OCI-LY3 (cell line): ENCODE measurements around the gene SH2D6.

Experiments
- H2AFZ ChIP-seq: fragments of 200-600, 300-600 bp; shearing (Covaris generic); 2 replicates; pipeline ENCODE4 v1.6.0; 2014; ENCODE audit warnings: antibody characterized with exemption, low read depth, low read length
- H3K27ac ChIP-seq: fragments of 200-600, 300-600 bp; sonication (generic); 2 replicates; pipeline ENCODE4 v1.5.1; 2014; ENCODE audit warnings: mild to moderate bottlenecking, low read length, moderate library complexity, mixed read lengths
- H3K27me3 ChIP-seq: fragments of 200-600, 300-600 bp; sonication (generic); 2 replicates; pipeline ENCODE4 v1.6.1; 2014; ENCODE audit warnings: low read depth, low read length, mixed read lengths
- H3K36me3 ChIP-seq: fragments of 200-600, 300-600 bp; sonication (generic); replicated peaks from 2 replicates; pipeline ENCODE3; 2014; ENCODE audit warnings: low read depth, low read length, mixed read lengths
- H3K4me1 ChIP-seq: fragments of 300-600, 200-600 bp; sonication (generic); 2 replicates; pipeline ENCODE4 v1.6.1; 2014; ENCODE audit warnings: low read length, mixed read lengths
- H3K4me2 ChIP-seq: fragments of 200-600, 300-600 bp; sonication (generic); 2 replicates; pipeline ENCODE4 v1.6.1; 2014; ENCODE audit warnings: low read length, mixed read lengths
- H3K4me3 ChIP-seq: fragments of 300-600, 200-600 bp; sonication (generic); 2 replicates; pipeline ENCODE4 v1.5.1; 2014; ENCODE audit warnings: antibody characterized with exemption, mild to moderate bottlenecking, low read length, moderate library complexity
- H3K79me2 ChIP-seq: fragments of 300-600, 200-600 bp; shearing (Covaris generic); 2 replicates; pipeline ENCODE4 v1.6.1; 2014; ENCODE audit warnings: mild to moderate bottlenecking, low read length, mixed read lengths
- H3K9ac ChIP-seq: fragments of 300-600, 200-600 bp; shearing (Covaris generic); 2 replicates; pipeline ENCODE4 v1.6.0; 2014; ENCODE audit warnings: mild to moderate bottlenecking, low read length, moderate library complexity
- H3K9me3 ChIP-seq: fragments of 200-600, 300-600 bp; shearing (Covaris generic); 2 replicates; pipeline ENCODE4 v1.6.1; 2014; ENCODE audit warnings: low read length, mixed read lengths; ENCODE audit not compliant: insufficient read depth
- H4K20me1 ChIP-seq: fragments of 200-600, 300-600 bp; sonication (generic); 2 replicates; pipeline ENCODE4 v1.6.1; 2016; ENCODE audit warnings: low read length, mixed read lengths; ENCODE audit not compliant: insufficient read depth
- EZH2phosphoT487 ChIP-seq: fragments of 200-600 bp; shearing (Covaris generic); IDR thresholded peaks from 2 replicates; pipeline ENCODE4 v1.6.1; 2018; ENCODE audit warnings: antibody characterized with exemption, mixed run types, low read depth
- TF ChIP-seq, protein P1 (sequence below): fragments of 200-600, 300-600 bp; sonication (generic); IDR thresholded peaks from 2 replicates; pipeline ENCODE4 v1.5.1; 2014; ENCODE audit warnings: antibody characterized with exemption, low read length, low read depth

Gene SH2D6

DNA sequence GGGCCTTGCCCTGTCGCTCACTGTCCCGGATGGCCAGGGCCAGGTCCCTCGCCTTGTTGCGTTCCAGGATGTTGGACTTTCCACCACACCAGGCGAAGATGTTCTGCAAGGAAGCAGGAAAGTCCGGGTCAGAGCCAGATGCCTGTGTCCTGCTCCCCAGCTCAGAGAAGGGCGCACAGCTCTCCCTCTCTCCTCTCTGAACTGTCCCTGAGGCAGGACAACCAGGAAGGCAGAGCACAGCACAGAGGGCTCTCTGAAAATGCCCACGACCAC is 19.4 kb upstream of the SH2D6 start:
- no peaks in the 10 kb centered on the region for H3K27me3 ChIP-seq
- H3K9ac ChIP-seq: no peak overlapping the region
- H3K4me1 ChIP-seq: peaks cover 8% of the 10 kb centered on the region; the same call in 1 of the 2 replicates
- no peak for TF ChIP-seq EZH2phosphoT487
- TF ChIP-seq, protein P1, sequence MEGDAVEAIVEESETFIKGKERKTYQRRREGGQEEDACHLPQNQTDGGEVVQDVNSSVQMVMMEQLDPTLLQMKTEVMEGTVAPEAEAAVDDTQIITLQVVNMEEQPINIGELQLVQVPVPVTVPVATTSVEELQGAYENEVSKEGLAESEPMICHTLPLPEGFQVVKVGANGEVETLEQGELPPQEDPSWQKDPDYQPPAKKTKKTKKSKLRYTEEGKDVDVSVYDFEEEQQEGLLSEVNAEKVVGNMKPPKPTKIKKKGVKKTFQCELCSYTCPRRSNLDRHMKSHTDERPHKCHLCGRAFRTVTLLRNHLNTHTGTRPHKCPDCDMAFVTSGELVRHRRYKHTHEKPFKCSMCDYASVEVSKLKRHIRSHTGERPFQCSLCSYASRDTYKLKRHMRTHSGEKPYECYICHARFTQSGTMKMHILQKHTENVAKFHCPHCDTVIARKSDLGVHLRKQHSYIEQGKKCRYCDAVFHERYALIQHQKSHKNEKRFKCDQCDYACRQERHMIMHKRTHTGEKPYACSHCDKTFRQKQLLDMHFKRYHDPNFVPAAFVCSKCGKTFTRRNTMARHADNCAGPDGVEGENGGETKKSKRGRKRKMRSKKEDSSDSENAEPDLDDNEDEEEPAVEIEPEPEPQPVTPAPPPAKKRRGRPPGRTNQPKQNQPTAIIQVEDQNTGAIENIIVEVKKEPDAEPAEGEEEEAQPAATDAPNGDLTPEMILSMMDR: no peak
- no peaks in the 10 kb centered on the region for H3K36me3 ChIP-seq
- H3K79me2 ChIP-seq: no peaks in the 10 kb centered on the region
- no peak overlapping the region for H3K4me3 ChIP-seq
- no peaks in the 10 kb centered on the region for H3K9me3 ChIP-seq
- H4K20me1 ChIP-seq: no peaks in the 10 kb centered on the region
- no peak overlapping the region for H2AFZ ChIP-seq
- no peak overlapping the region for H3K4me2 ChIP-seq
- H3K27ac ChIP-seq: no peak overlapping the region

DNA sequence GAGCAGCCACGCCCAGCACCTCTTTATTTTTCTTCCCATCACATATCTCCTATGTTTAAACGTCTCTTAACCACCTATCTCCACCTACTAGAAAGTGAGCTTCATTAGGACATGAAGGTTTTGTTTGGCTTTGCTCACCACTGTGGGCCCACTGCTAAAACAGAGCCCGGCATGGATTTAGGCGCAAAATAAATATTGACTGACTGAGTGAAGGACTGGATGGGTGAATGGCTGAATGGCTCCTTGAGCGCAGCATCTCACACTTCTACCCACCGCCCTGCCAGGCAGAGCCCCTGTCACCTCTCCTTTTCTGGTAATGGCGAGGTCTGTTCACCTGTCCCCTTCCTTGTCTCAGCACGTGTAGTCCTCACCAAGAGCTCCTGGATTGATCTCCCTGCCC is 18.5 kb upstream of the SH2D6 start:
- H3K9me3 ChIP-seq: no peaks in the 10 kb centered on the region
- TF ChIP-seq, protein P1: no peak
- TF ChIP-seq EZH2phosphoT487: no peak
- no peak overlapping the region for H3K4me3 ChIP-seq
- no peak overlapping the region for H2AFZ ChIP-seq
- H3K27me3 ChIP-seq: no peaks in the 10 kb centered on the region
- H3K4me2 ChIP-seq: no peak overlapping the region
- H3K27ac ChIP-seq: no peak overlapping the region
- no peaks in the 10 kb centered on the region for H3K79me2 ChIP-seq
- no peaks in the 10 kb centered on the region for H4K20me1 ChIP-seq
- H3K9ac ChIP-seq: no peak overlapping the region
- peaks cover 8% of the 10 kb centered on the region; the same call in 1 of the 2 replicates for H3K4me1 ChIP-seq
- no peaks in the 10 kb centered on the region for H3K36me3 ChIP-seq

DNA sequence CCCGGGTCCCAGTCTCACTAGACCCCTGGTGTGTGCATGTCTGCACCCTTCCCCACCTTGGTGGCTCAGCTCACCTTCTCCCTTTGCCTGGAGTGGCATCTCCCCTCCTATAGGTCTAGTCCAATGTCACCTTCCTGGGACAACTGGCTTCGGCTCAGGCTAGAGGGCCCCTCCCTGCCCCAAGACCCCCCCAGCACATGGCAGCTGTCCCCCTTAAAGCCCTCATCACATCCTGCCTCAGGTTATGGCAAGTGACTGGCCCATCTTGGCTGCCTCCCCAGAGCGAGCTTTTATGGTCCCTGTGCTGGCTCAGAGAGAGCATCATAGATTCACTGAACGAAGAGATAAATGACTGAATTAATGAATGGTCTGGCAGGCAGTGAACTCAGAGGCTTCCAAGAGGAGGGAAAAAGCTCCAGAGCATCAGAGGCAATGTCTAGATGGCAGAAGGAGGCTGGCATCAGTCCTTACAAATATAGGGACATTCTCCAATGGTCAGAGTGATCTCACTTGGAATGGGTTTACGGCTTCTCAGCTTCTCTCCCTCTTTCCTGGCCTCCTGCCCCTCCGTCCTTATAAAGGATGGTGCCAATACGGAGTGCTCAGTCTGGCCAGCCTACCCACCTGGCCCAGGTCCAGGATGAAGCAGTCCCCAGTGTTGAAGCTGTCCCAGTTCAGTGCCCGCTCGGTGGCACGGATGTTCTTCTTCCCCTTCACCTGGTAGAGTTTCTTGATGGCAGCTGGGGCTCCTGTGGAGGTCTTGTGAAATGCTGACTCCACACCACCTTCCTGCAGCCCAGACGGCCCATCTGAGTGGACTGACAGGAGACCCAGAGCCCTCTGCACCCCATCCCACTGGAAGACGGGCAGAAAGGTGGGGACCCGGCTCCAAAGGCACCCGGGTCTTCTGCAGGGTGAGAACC is 17.7 kb upstream of the SH2D6 start:
- no peaks in the 10 kb centered on the region for H3K27me3 ChIP-seq
- no peak overlapping the region for H2AFZ ChIP-seq
- no peaks in the 10 kb centered on the region for H3K9me3 ChIP-seq
- no peaks in the 10 kb centered on the region for H3K79me2 ChIP-seq
- no peaks in the 10 kb centered on the region for H3K36me3 ChIP-seq
- H3K4me1 ChIP-seq: peaks cover 8% of the 10 kb centered on the region; the same call in 1 of the 2 replicates
- no peak overlapping the region for H3K9ac ChIP-seq
- H3K27ac ChIP-seq: no peak overlapping the region
- H4K20me1 ChIP-seq: no peaks in the 10 kb centered on the region
- no peak overlapping the region for H3K4me2 ChIP-seq
- no peak overlapping the region for H3K4me3 ChIP-seq
- TF ChIP-seq EZH2phosphoT487: no peak
- TF ChIP-seq, protein P1: no peak

DNA sequence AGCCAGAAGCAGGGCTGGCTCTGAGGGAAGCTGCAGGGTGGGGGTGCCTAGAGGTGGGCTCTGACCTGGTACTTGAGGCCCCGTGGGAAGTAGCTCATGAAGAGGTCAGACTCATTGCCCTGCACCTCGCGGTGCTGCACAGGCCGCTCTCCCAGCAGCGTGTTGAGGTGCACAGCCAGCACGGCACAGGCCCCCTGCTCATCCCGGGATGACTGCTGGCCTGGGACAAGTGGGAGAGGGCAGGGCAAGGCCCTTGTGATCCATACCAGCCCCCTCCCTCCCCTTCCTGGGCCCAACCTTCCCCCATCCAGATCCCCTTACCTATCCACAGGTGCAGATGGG is 17.1 kb upstream of the SH2D6 start:
- no peaks in the 10 kb centered on the region for H4K20me1 ChIP-seq
- no peaks in the 10 kb centered on the region for H3K79me2 ChIP-seq
- no peaks in the 10 kb centered on the region for H3K27me3 ChIP-seq
- H2AFZ ChIP-seq: no peak overlapping the region
- no peak for TF ChIP-seq EZH2phosphoT487
- TF ChIP-seq, protein P1: no peak
- H3K4me1 ChIP-seq: peaks cover 8% of the 10 kb centered on the region; the same call in 1 of the 2 replicates
- H3K36me3 ChIP-seq: no peaks in the 10 kb centered on the region
- H3K4me2 ChIP-seq: no peak overlapping the region
- H3K4me3 ChIP-seq: no peak overlapping the region
- H3K9me3 ChIP-seq: no peaks in the 10 kb centered on the region
- no peak overlapping the region for H3K9ac ChIP-seq
- no peak overlapping the region for H3K27ac ChIP-seq
